NCI-H187 (cell line): ENCODE data around the gene ZNF326.
A peak's percentile ranks its signal among the peaks of the same experiment; 100 is the strongest.

Experiments used
- DNase-seq, 2 experiments: peaks; one replicate each; lab custom pipeline; 2025; lab: John Stamatoyannopoulos, UW

The ZNF326 gene

DNA sequence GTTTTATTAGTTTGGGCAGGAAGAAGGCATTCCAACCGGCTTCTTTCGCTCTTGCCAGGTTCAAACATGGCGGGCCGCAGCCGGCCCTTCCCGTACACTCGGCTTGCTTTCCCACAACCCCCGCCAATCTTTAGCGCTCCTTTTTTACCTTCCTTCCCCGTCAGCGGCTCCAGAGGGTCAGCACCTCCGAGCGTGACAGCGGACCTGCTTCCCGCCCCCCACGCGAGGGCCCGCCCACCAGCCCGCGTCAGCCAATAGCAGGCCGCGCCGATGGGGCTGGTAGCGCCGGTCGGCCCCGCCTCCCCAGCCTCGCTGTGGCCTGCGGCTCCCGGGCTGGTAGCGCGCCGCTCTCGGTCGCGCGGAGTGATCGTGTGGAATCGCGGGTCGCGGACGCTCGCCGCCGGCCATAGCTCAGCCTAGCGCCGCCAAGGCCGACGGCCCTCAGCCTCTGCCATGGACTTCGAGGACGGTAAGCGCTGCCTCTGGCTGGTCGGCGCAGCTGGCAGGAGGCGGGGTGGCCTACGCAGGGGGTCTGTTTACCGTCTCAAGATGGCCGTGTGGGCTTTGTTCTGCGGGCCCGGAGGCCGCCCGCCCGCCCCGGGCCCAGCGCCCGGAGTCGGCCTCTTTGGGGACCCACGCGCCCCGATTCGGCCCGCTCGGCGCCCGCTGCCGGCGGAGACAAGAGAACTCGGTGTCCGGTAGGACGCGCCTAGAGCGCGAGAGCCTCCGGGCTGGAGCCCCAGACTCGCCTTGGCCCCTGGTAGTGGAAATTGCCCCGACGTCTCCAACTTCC lies at the start of gene ZNF326:
TSS of gene ZNF326 (plus strand) at position 306 of the 793 bp plus-strand sequence. CDS start at position 454, 148 bp downstream.
- peak; percentile 92 to 94 for DNase-seq

DNA sequence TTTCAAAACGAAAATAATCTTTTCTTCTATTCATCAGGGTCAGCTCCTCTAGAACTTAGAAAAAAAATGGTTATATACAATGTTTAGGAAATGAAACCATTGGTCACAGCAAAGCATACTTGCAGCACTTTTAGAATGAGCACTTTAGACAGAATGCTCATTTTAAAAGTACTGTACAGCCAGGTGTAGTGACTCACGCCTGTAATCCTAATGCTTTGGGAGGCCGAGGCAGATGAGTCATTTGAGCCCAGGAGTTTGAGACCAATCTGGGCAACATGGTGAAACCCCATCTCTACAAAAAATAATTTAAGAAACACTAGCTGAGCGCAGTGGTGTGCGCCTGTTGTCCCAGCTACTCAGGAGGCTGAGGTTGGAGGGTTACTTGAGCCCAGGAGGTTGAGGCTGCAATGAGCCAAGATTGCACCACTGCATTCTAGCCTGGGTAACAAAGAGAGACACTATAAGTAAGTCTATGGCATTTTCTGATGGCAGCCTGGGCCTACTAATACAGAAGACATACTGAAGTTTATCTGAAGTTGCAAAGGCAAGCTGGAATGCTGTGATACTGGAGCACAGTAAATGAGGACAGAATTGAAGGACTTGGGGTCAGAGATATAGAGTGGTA lies 48.9 kb upstream of the ZNF326 start:
- DNase-seq: no peak

GRCh38 chr1:89946532-89946931 lies 48.4 kb upstream of the ZNF326 start:
- DNase-seq: no peak

GRCh38 chr1:89948722-89949345 lies 46.1 kb upstream of the ZNF326 start:
- no peak for DNase-seq

- DNase-seq: no peak
Measured at GRCh38 chr1:89949991-89950624, 44.8 kb upstream of the ZNF326 start.

DNA sequence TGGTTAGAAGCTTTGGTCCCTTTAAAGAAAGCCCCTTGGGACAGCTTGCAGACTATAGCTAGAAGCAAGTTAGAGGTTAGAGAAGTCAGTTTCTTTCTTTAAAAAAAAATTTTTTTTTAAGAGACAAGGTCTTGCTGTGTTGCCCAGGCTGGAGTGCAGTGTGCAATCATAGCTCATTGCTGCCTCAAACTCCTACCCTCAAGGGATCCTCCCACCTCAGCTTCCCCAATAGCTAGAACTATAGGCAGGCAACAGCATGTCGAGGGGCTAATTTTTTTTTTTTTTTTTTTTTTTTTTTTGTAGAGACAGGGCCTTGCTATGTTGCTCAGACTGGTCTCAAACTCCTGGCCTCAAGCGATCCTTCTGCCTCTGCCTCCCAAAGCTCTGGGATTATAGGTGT lies 44.2 kb upstream of the ZNF326 start:
- no peak for DNase-seq

- DNase-seq: no peak
Measured at GRCh38 chr1:89951766-89952604, 42.9 kb upstream of the ZNF326 start.

DNA sequence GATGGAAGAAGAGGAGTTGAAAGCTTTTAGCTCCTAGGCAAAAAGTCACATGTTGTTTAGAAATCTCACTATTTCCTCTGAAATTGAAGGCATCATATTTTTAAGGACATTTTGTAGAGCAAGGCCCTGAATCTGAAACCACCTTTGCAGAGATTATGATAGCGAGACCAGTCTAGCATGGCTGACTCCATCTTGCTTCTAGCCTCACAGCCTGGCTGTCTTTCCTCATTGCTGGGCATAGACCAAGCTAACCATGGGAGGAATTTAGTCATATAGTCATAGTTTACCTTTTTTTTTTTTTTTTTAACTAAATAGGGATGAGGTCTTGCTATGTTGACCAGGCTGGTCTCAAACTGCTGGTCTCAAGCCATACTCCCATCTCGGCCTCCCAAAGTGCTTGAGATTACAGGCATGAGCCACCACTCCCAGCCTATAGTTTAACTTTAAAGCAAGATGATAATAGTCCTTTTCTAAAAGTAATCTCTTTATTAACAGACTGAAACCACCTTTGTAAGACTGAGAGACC lies 42.2 kb upstream of the ZNF326 start:
- DNase-seq: no peak

DNA sequence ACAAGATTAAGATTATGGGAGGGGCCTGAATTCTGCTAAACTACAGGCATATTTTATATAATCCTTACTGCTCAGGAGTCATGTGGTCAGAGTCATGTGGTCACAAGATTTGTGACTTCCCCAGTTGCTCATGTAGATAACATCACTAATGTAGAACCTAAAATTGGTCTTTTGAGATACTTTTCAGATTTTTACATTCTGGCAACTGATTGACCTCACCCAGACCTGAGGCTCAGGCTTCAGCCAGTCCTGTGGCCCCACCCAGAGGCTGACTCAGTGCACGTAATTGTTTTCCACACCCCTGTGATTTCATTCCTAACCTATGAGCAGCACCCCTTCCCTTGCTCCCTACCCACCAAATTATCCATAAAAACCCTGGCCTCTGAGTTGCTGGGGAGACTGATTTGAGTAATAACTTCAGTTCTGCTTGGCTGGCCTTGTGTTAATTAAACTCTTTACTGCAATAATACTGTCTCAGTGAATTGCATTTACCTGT lies 41.7 kb upstream of the ZNF326 start:
- DNase-seq: no peak

GRCh38 chr1:89953929-89954328 lies 41.0 kb upstream of the ZNF326 start:
- DNase-seq: no peak

GRCh38 chr1:89954401-89954800 lies 40.5 kb upstream of the ZNF326 start:
- DNase-seq: no peak

DNA sequence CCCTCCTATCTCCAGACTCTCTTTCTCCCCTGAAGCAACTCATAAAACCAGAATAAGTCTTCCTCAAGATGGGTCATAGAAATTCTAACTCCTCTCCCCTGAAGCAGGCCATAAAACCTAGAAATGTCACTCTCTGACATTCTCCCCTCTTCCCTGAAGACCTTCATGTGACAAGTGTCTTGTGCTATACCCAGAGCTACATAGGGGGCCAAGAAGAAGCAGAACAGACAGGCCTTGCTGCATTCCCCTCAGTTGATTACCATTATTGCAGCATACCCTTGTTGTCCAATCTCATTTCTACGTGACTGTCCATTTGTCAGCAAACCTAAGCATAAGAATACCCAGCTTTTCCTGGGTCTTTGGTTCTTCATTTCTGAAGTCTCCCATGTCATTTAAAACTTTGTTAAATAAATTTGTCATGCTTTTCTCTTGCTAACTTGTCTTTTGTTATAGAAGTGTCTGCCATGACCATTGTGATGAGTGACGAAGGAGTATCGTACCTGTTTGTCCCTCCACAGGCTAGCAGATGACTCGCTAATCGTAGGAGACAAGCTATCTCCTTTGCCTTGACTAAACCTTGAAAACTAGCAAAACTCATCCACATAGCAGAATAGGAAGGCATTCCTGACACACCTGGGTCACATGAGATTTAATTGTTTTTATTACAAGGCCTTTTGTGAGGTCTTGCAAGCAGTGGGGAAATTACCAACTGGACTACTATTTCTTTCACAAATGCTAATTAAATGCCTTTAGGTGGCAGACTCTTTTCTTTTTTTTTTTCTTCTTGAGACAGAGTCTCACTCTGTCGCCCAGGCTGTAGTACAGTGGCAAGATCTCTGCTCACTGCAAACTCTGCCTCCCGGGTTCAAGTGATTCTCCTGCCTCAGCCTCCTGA lies 39.4 kb upstream of the ZNF326 start:
- no peak for DNase-seq

DNA sequence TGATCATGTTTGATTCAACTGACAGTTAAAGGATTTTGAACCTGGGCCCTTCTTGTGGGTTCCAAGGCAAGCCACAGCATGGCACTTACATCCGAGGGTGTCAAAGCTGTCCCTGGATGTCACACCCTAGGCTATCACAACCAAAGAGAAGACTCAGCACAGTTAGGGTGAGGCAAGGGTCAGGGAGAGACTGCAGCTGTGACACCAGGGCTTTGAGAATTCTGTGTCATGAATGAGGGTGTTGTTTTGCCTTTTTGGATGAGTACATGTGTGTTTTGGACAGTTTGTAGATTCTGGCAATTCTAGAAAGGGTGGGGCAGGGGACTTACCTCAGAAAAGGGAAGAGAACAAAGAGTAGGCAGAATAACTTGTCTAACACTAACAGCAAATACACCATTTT lies 37.8 kb upstream of the ZNF326 start:
- DNase-seq: no peak

- DNase-seq: no peak
Measured at GRCh38 chr1:89958851-89959654, 35.9 kb upstream of the ZNF326 start.

- no peak for DNase-seq
Measured at GRCh38 chr1:89959719-89960118, 35.2 kb upstream of the ZNF326 start.

DNA sequence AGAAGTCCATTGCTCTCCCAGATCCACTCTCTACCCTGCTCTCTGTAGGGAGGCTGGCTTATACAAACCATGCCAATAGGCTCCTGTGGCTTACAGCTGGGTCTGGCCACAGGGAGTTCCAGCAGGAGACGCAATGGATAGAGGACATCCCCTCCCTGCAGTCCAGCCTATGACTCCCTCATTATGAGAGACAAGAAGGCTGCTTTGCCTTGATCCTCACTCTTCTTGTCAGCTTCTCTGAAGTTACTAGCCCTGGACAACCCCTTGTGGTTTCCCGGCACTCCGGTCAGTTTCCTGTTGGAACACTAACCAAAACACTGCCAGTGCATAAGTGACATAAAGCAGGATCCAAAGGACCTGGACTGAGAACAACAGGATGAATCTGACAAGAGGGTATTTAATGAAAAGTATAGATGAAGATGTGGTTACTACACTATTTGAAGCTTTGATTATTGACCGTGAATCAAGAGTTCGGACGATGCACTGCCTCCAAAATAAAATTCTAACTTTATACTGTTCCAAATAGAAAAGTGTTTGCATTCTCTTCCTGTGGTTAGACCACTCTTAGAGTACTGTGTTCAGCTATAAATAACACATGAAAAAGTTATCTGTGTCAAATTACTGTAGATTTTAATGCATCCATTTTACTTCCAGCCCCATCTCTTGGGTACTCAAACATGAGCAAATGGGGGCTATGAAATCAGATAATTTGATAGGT lies 32.7 kb upstream of the ZNF326 start:
- no peak for DNase-seq

- DNase-seq: no peak
Measured at GRCh38 chr1:89962742-89963075, 32.2 kb upstream of the ZNF326 start.

GRCh38 chr1:89965193-89965768 lies 29.6 kb upstream of the ZNF326 start:
- DNase-seq: no peak

DNA sequence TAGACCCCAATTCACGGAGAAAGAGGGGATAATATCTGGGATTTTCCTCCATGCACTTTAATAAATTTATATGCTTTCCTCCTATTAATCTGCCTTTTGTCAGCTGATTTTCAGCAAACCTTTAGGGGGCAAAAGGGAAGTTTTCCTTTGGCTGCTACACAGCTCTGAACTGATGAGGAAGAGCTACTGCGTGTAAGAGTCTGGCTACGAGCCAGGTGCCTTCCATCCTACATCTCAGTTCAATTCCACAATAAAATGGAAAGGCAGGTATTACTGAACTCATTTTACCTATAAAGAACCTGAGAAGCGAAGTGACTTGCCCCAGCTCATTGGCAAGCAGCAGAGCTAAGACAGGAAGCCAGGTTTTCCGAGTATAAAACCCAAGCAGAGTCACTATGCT lies 28.3 kb upstream of the ZNF326 start:
- DNase-seq: no peak
